Glutamatergic neuron (in vitro differentiated cells): Measurements from ENCODE around the gene TBL1XR1. TPM values are rescaled to one million over a fixed set of nuclear protein-coding genes. Genes with fewer than 3 reads are reported as not detected.
"Not testable (repeated sequence)": the region's sequence is repeated elsewhere in the genome, so short reads cannot be mapped to it uniquely, and the experiment has no call there.

Experiments used
- DNase-seq: peaks from one replicate; pipeline ENCODE4 v3.0.0; 2022
- H3K27ac Mint-ChIP-seq: one replicate; pipeline ENCODE4 v1.8.0; 2020; ENCODE audit warnings: mild to moderate bottlenecking, mixed read lengths, inconsistent platforms; ENCODE audit not compliant: unreplicated experiment
- H3K27me3 Mint-ChIP-seq: one replicate; pipeline ENCODE4 v1.8.0; 2020; ENCODE audit warnings: mild to moderate bottlenecking, moderate library complexity, mixed read lengths, inconsistent platforms; ENCODE audit not compliant: unreplicated experiment
- H3K36me3 Mint-ChIP-seq: one replicate; pipeline ENCODE4 v1.8.0; 2020; ENCODE audit warnings: mild to moderate bottlenecking, mixed read lengths, inconsistent platforms; ENCODE audit not compliant: unreplicated experiment
- H3K4me1 Mint-ChIP-seq: one replicate; pipeline ENCODE4 v1.8.0; 2020; ENCODE audit warnings: mild to moderate bottlenecking, low read depth, mixed read lengths, inconsistent platforms; ENCODE audit not compliant: unreplicated experiment
- H3K4me3 Mint-ChIP-seq: one replicate; pipeline ENCODE4 v1.8.0; 2020; ENCODE audit warnings: mild to moderate bottlenecking, mixed read lengths, inconsistent platforms; ENCODE audit not compliant: unreplicated experiment
- H3K9me3 Mint-ChIP-seq: one replicate; pipeline ENCODE4 v1.8.0; 2020; ENCODE audit warnings: mild to moderate bottlenecking, moderate library complexity, mixed read lengths, inconsistent platforms; ENCODE audit not compliant: unreplicated experiment
- total RNA-seq: library from RNA; stranded (reverse); fragmentation: NEBNext Ultra II Directional; extraction: Animal tissue kit (Norgen Biotek cat#: 25700); gene quantifications from one replicate; pipeline ENCODE4 v1.2.1, GENCODE V29; 2021; ENCODE audit not compliant: unreplicated experiment
- TF ChIP-seq, protein P1 (sequence below): fragments of 200-600 bp; sonication (generic); IDR thresholded peaks from one replicate; pipeline ENCODE4 v1.5.0; 2021; ENCODE audit not compliant: partially characterized antibody, unreplicated experiment

Gene TBL1XR1
- total RNA-seq, 1 donor from 2014 or later: 101 TPM

DNA sequence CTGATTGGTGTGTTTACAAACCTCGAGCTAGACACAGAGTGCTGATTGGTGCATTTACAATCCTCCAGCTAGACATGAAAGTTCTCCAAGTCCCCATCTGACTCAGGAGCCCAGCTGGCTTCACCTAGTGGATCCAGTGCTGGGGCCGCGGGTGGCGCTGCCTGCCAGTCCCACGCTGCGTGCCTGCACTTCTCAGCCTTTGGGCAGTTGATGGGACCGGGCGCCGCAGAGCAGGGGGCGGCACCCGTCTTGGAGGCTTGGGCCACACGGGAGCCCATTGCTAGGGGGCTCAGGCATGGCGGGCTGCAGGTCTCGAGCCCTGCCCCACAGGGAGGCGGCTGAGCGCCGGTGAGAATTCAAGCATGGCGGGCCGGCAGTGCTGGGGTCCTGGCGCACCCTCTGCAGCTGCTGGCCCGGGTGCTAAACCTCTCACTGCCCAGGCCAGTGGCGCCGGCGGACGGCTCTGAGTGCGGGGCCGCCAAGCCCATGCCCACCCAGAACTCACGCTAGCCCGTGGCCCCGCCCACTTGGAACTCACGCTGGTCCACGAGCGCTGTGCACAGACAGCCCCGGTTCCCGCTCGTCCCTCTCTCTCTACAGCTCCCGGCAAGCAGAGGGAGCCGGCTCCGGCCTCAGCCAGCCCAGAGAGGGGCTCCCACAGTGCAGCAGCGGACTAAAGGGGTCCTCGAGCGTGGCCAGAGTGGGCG lies 6.6 kb upstream of the TBL1XR1 start:
- peaks cover 3% of the 10 kb centered on the region for H3K9me3 Mint-ChIP-seq
- no peak overlapping the region for H3K4me3 Mint-ChIP-seq
- no peaks in the 10 kb centered on the region for H3K36me3 Mint-ChIP-seq
- peaks cover under 1% of the 10 kb centered on the region for H3K4me1 Mint-ChIP-seq
- no peaks in the 10 kb centered on the region for H3K27me3 Mint-ChIP-seq
- H3K27ac Mint-ChIP-seq: no peak overlapping the region
- TF ChIP-seq, protein P1, sequence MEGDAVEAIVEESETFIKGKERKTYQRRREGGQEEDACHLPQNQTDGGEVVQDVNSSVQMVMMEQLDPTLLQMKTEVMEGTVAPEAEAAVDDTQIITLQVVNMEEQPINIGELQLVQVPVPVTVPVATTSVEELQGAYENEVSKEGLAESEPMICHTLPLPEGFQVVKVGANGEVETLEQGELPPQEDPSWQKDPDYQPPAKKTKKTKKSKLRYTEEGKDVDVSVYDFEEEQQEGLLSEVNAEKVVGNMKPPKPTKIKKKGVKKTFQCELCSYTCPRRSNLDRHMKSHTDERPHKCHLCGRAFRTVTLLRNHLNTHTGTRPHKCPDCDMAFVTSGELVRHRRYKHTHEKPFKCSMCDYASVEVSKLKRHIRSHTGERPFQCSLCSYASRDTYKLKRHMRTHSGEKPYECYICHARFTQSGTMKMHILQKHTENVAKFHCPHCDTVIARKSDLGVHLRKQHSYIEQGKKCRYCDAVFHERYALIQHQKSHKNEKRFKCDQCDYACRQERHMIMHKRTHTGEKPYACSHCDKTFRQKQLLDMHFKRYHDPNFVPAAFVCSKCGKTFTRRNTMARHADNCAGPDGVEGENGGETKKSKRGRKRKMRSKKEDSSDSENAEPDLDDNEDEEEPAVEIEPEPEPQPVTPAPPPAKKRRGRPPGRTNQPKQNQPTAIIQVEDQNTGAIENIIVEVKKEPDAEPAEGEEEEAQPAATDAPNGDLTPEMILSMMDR: no peak
- DNase-seq: no peak

GRCh38 chr3:177203016-177203415 lies 5.7 kb upstream of the TBL1XR1 start:
- not testable (repeated sequence) for H3K4me1 Mint-ChIP-seq, H3K9me3 Mint-ChIP-seq, H3K27ac Mint-ChIP-seq, DNase-seq, H3K27me3 Mint-ChIP-seq, H3K36me3 Mint-ChIP-seq, H3K4me3 Mint-ChIP-seq

- no peak for DNase-seq
- H3K27ac Mint-ChIP-seq: no peak overlapping the region
- TF ChIP-seq, protein P1: no peak
- peaks cover 12% of the 10 kb centered on the region for H3K9me3 Mint-ChIP-seq
- no peaks in the 10 kb centered on the region for H3K36me3 Mint-ChIP-seq
- peaks cover 2% of the 10 kb centered on the region for H3K27me3 Mint-ChIP-seq
- peaks cover 5% of the 10 kb centered on the region for H3K4me1 Mint-ChIP-seq
- no peak overlapping the region for H3K4me3 Mint-ChIP-seq
Observed at GRCh38 chr3:177201700-177202397, 4.6 kb upstream of the TBL1XR1 start.

DNA sequence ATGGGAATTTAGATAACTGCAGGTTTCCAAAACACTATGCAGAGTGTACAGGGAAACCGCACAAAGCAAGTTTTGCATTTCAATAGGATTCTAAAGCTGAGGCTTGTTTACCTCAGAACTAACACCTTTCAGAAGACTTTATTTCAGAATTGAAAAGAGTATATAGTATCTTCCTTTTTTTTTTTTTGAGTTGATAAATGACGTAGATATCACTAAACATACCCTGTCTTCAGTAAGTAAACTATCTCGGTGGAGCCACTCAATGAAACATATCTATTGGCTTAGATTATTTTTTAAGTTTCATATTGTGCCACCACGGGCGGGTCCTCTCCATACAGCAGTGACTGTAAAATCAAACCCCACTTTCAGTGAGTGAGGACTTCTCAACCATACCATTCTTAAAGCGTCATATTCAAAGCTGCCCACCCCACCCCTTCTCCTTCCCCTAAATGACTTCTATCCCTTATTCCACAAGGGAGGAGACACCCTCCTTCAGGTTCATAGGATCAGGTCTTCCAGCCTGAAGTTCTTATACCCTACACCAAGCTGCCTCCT lies 2.0 kb upstream of the TBL1XR1 start:
- TF ChIP-seq, protein P1: no peak
- peaks cover 8% of the 10 kb centered on the region for H3K27me3 Mint-ChIP-seq
- no peak overlapping the region for H3K4me3 Mint-ChIP-seq
- DNase-seq: no peak
- no peaks in the 10 kb centered on the region for H3K36me3 Mint-ChIP-seq
- peaks cover 7% of the 10 kb centered on the region for H3K4me1 Mint-ChIP-seq
- H3K9me3 Mint-ChIP-seq: peaks cover 21% of the 10 kb centered on the region
- H3K27ac Mint-ChIP-seq: no peak overlapping the region

GRCh38 chr3:177197727-177198460 lies 612 bp upstream of the TBL1XR1 start:
- H3K4me1 Mint-ChIP-seq: peaks cover 16% of the 10 kb centered on the region
- DNase-seq: no peak

More at GRCh38 chr3:177197727-177198460, 612 bp upstream of the TBL1XR1 start:
- Mint-ChIP-seq H3K36me3 (no peaks in the 10 kb centered on the region), H3K27ac (peak overlapping the region; percentile 84), H3K9me3 (peaks cover 21% of the 10 kb centered on the region), H3K4me3 (peak overlapping the region; percentile 73), H3K27me3 (peaks cover 8% of the 10 kb centered on the region)
- TF ChIP-seq, protein P1: no peak
